A549 treated with RU486 at 1 μM for 4 hours (cell line): ENCODE results near the gene TMTC1. TPM values are rescaled to one million over a fixed set of nuclear protein-coding genes. Genes with fewer than 3 reads are reported as not detected.

Experiments used
- total RNA-seq: library from RNA; stranded (reverse); fragments of 200-300 nt; extraction: Qiagen RNA extraction; gene quantifications from 5 replicates; pipeline ENCODE4 v1.2.3, GENCODE V29; 2022; ENCODE audit warnings: low read depth

TMTC1 gene
- total RNA-seq, result 0.01 to 0.18 TPM (median 0.09 TPM) in 5 replicates

GRCh38 chr12:29783773-29784666 is at the start of gene TMTC1:
TSS of gene TMTC1 (minus strand) at chr12:29783942. CDS start at chr12:29783751, 191 bp downstream.

GRCh38 chr12:29497588-29497987 is 286.2 kb downstream of the TMTC1 start, which contains the start of gene OVCH1:
TSS of gene OVCH1 (minus strand) at chr12:29497686. CDS start at chr12:29497686, 0 bp downstream.

